Metanephros (tissue), 2 donors: ENCODE measurements around the gene HTR3E. TPM values are rescaled to one million over a fixed set of nuclear protein-coding genes. Genes with fewer than 3 reads are reported as not detected.

ENCODE experiments used
- small RNA-seq: library from RNA; depleted of rRNA; stranded (forward); fragments of <200 nt; gene quantifications from one replicate; pipeline ENCODE3, GENCODE V24; 2014; ENCODE audit warnings: low replicate concordance
- total RNA-seq: library from RNA; depleted of rRNA; stranded (reverse); fragments of >200 nt; gene quantifications from one replicate; pipeline ENCODE4 v1.2.3, GENCODE V29; 2014

Gene HTR3E
- total RNA-seq, result not detected

GRCh38 chr3:184096811-184097383, at the start of gene HTR3E:
Gene HTR3E (plus strand): TSS chr3:184097064. CDS start chr3:184097530, 466 bp downstream.

GRCh38 chr3:184052767-184053166, 44.1 kb upstream of the HTR3E start, which contains the start of gene HTR3C:
Gene HTR3C (plus strand): TSS chr3:184053047. CDS start chr3:184053081, 34 bp downstream.

GRCh38 chr3:184135149-184135910, 38.5 kb downstream of the HTR3E start, which contains the start of gene EIF2B5:
Gene EIF2B5 (plus strand): TSS chr3:184135358. CDS start chr3:184135386, 28 bp downstream.

GRCh38 chr3:184154885-184155643, 58.2 kb downstream of the HTR3E start, which contains the start of gene DVL3:
Gene DVL3 (plus strand): TSS chr3:184155377. CDS start chr3:184155636, 259 bp downstream.

Small RNA genes lying within 50 kb of the gene (small RNA-seq; reads per million reads assigned to genes)
- gene RF00019, result not detected

Other genes starting within 250 kb of the HTR3E start
- gene PARL, start 212.2 kb upstream of the HTR3E start, total RNA-seq, result 27.9 TPM
- 46.7 TPM for gene ABCC5, start 79.2 kb upstream of the HTR3E start, total RNA-seq
- gene HTR3D, start 65.3 kb upstream of the HTR3E start, total RNA-seq, result not detected
- gene HTR3C, start 44.0 kb upstream of the HTR3E start, total RNA-seq, result not detected
- gene EIF2B5, start 38.3 kb downstream of the HTR3E start, total RNA-seq, result 32.2 TPM
- 59.7 TPM for gene DVL3, start 58.3 kb downstream of the HTR3E start, total RNA-seq
- 235 TPM for gene AP2M1, start 77.8 kb downstream of the HTR3E start, total RNA-seq
- 65.3 TPM for gene ABCF3, start 89.1 kb downstream of the HTR3E start, total RNA-seq
- gene VWA5B2, start 132.5 kb downstream of the HTR3E start, total RNA-seq, result 0.99 TPM
- 28.7 TPM for gene ALG3, start 151.9 kb downstream of the HTR3E start, total RNA-seq
- gene EEF1AKMT4, start 152.6 kb downstream of the HTR3E start, total RNA-seq, result 1.8 TPM
- gene CAMK2N2, start 164.5 kb downstream of the HTR3E start, total RNA-seq, result 0.70 TPM
- gene ECE2, start 179.0 kb downstream of the HTR3E start, total RNA-seq, result not detected
- gene PSMD2, start 202.2 kb downstream of the HTR3E start, total RNA-seq, result 173 TPM
- 160 TPM for gene EIF4G1, start 217.5 kb downstream of the HTR3E start, total RNA-seq
- gene FAM131A, start 240.5 kb downstream of the HTR3E start, total RNA-seq, result 23.5 TPM